ENCODE results near the gene LETM1.

The LETM1 gene

DNA sequence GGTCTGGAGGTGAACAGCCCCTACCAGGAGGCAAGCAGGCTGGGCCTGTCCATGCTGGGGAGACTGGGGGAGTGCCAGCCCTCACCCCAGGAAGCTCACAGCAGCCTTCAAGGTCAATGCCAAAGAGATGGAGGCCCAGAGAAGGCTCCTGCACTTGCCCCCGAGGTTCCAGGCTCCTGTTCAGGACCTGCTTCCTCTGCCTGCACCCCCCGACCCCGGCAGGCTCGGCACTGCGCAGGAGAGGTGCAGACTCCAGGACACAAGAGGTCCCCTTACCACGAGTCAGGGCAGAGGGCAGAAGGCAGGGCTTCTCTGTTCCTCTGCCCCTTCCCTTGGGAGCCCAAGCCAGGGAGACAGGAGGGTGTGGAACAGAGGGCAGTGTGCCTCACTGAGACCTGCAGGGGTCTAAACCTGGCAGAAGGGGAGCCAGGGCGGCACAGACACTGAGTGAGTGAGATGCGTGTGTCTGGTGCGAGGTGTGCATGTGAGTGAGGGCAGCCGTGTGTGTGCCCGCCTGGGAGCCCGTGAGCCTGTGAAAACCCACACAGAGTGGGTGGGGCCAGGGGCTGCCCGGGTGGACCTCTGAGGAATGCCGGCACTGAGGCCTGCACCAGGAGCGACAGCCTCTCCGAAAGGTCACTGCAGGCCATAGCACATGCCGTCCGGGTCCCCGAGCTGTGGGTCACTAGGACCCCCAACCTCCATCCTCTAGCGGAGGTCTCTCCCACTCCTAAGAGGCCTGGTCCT lies 93.5 kb downstream of the LETM1 start:
- H3K9ac ChIP-seq (ENCODE audit: low read length): no peak overlapping the region
- H3K27me3 ChIP-seq (ENCODE audit: control insufficient read depth, insufficient read depth, low read length): peaks cover 36% of the 10 kb centered on the region
- H3K4me3 ChIP-seq (ENCODE audit: low read length): no peak overlapping the region
- H3K9me3 ChIP-seq (ENCODE audit: control insufficient read depth, low read length): no peaks in the 10 kb centered on the region
- H3K4me1 ChIP-seq (ENCODE audit: control insufficient read depth, insufficient read depth, low read length): peaks cover 4% of the 10 kb centered on the region
- no peaks in the 10 kb centered on the region for H3K36me3 ChIP-seq (ENCODE audit: control insufficient read depth, insufficient read depth, low read length)
